Stromal cell of bone marrow (primary cell): ENCODE measurements around the gene NTNG1.

ENCODE experiments used
- DNase-seq: peaks from one replicate; pipeline ENCODE4 v3.0.0-alpha.2; 2012; ENCODE audit warnings: low read depth

Gene NTNG1

DNA sequence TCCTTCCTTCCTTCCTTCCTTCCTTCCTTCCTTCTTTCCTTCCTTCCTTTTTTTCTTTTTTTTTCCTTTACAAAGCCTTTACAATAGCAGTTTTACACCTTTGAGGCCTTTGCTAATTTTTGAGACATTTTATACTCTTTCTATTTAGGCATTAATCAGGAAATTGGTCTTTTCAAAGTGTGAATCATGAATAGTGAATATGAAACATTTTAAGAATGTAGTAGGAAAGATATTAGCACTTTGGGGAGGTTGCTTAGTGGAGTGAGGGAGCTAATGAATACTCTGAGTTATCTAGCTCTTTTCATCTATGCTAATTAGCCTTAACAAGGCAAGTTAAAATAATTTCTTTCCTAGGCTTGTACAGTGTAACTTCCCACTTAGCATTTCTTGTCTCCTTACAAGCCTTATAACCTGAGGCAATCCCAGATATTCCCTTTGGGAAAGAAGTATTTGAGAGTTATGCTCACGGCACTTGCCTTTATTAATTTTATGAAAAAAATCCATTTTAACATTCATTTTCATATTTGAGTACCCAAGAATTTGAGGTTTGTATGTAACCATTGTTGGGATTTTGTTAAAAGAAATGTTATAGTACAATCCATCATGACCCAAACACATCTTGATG is 122.6 kb downstream of the NTNG1 start:
- DNase-seq, result no peak

DNA sequence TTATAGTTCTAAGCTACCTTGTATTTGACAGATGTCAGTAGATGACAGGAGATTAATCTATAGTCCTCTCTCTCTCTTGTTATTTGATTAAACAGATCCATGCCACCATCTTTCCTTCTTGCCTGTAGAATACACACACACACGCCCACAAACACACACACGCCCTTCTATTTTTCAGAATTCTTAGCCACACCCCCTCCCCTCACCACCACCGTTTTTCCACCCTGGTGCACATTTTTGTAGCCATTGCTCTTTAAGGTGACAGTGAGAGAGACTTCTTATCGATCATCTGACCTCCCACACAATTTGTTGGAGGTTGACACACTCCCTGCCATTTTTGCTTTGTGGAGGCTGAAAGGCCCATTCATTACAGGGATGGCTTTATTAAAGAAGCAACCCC is 123.2 kb downstream of the NTNG1 start:
- DNase-seq, result no peak

DNA sequence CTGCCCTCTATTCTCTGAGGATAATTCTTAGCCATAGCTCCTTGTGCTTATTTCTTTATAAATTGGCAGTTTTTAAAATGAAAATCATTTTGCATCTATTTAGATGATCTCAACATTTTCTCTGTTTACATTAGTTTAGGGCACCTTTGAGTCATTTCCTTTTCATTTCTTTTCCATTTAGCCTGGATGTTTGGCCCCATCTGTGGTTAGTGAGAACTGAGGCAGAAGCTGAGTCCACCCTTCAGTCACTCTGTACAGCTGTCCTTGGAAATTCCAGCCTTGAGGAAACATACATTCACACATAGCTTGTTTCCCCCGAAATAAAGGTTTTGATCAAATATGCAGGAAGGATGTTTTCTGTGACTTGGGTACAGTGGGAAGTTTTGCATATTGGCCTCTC is 123.7 kb downstream of the NTNG1 start:
- DNase-seq, result peak; percentile 21

DNA sequence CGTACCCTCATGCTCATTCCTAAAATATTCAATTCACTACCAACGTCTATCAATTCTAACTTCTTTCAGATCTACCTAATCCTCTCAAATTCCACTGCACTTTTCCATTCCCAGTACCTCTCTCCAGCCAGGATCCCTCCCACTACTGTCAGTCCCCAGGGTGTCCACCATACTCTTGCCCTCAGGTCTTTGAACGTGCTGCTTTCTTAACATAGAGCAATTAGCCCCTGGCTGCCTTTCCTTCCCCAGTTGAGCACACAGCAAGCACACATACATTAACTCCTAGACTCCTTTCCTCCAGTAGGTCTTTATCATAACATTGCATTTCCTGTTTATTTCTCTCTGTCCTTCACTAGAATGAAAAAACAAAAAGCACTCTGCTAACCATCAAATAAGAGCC is 126.7 kb downstream of the NTNG1 start:
- no peak for DNase-seq

DNA sequence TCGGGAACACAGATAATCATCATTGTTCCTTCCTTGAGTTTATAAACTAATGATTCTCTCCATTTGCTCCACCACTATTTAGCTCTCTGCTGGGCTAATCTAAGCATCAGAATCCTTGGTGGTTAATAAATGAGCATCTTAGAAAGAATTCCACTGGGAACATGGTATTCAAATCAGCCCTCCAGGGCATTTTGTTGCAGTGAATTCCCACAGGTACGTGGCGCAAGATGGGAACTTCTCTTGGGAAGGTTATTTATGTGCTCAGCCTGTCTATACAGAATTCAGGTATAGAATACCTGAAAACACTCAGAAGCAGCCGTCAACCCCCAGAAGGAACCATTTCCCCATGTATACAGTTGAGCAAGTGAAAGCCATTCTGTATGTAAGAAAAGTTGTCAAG is 131.5 kb downstream of the NTNG1 start:
- no peak for DNase-seq

DNA sequence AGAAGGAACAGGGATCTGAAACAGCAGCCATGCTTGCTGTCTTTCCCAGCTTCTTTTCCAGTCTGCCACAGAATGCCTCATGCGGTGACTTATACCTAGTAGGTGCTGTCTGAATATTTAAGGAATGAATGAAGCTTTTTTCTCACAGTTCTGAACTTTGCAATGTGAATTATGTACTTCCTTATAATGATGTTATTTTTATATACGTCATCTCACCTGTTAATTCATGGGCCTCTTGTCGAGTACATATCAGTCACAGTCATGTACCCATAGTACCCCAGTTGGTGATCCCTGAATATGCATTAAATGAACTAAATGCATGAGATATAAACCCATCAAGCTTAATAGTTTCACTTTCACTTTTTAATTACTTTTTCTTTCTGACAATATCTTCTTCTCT is 132.7 kb downstream of the NTNG1 start:
- DNase-seq, result no peak

DNA sequence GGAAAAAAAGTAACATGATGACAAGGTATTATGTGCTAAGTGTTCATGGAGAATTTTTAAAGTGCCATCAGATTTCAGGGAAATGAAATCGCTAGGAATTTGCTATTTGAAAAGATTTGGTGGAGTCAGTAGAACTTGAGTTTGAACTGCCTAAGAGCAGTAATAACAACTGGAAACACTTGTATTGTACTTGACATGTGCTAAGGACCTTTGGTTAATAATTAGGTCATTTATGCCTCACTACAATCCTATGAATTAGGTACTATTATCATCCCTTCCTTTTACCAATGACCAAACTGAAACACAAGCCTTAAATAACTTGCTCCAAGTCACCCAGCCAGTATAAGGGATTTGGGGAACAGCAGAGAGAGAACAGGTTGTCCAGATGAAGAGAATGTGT is 133.4 kb downstream of the NTNG1 start:
- no peak for DNase-seq

DNA sequence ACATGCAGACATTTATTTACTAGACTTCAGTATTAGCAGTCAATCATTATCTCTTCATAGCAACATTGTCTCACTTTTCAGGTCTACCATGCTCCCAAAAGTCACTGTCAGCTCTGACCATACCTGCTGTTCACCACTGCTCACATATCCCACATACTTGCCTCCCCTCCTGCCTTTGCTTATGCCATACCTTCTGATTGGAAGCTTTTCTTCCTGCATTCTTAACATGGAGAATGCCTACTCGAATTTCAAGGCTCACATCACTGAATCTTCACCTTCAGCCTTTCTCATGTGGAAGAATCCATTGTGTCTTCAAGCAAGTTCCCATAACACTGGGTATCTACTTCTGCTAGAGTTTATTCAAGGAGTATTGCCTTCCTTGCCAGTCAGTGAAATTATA is 135.4 kb downstream of the NTNG1 start:
- DNase-seq, result no peak

DNA sequence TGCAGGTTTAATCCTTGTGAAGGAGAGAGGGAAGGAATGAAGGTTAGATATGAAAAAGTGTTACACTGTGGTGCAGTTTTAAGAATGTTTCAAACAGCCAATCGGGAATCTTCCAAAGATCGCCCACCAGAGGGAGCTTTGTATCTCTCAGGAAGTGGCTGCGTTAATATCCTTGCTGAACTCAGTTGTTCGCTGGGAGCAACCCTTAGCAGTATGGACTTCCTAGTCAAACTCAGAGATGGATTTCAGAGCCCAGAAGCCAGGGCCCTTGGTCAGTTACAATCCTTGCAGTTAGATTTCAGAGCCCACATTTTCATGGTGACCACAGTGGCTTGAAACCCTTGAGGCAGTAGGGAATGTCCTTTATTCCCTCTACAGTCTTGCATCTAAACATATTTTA is 136.2 kb downstream of the NTNG1 start:
- peak; percentile 23 for DNase-seq

DNA sequence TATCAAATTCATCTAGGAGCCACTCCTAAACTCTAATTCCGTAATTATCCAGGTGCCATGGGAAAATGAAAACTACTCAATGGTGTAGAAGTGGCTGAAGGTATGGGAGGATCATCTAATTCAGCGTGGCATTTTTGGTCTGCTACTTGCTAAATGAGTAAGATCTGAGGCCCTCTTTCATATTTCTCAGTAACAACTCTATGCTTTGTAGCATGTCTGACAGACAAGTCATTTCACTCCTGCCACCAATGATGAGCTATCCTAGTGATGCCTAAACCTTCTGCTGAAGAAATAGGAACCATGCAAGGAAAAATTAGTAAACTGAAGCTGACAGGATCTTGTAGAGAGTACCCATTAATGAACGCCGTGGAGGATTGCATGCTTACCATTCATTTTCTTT is 145.3 kb downstream of the NTNG1 start:
- DNase-seq, result no peak

DNA sequence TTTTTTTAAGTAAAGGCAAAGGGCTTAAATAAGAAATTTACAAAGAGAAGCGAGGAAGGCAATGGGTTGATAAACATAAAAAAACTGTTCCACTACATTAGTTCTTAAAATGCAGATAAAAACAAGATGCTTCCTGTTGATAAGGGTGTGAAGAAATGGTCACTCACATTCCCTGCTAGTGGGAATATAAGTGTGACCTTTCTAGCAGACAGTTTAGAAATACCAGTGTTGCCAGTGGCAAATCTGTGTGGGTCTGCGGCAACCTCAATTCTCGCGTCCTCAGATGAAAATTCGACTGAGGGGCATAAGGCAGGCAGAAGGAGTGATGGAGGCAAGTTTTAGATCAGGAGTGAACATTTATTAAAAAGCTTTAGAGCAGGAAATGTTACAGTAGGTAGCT is 151.1 kb downstream of the NTNG1 start:
- no peak for DNase-seq

DNA sequence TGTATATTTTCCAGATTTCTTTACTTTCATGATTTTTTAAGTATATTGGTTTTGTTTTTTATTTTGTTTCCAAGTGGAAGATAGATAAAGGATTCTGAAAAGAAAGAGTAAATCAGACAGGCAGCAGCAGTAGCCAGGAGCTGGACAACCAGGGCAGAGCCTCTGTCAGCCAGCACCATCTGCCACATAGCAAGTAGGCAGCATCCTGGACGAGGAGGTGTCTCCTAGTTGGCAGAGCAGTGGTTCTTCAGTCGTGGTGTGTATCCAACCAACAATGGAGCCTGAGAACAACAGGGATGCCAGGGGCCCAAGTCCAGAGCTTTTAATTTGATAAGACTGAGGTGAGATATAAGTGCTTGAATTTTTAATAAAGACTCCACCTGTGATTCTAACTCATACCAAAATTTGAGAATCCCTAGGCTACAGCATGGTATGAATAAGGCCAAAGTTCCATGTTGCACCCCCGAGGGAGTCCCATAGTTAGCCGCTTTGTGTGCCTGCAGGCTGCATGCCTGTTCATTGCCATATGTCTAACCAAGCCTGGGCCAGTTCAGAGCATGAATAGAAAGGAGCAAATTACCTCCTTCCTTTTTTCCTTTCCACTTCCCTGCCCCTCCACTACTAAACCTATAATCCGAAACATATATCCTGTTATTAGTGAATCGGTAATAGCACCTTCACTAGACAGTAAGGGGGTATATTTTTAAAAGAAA is 153.2 kb downstream of the NTNG1 start:
- DNase-seq, result no peak

DNA sequence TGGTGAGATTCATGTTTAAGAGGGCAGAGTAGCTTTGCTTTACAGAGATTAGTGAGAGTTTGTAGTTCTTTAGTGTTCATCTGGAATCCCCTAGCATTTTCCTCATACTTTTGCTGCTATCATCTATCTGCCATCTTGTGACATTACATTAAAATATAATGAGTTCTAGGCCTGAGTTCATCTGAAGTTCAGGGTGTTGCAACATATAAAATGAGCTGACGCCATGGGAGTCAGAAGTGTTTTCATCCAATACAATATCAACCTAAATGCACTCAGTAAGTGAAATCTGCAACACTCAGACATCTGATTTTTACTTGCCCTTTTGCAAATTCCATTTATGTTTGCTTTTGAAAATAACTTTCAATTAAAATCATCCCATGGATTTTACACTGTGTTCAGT is 153.8 kb downstream of the NTNG1 start:
- DNase-seq, result peak; percentile 6

DNA sequence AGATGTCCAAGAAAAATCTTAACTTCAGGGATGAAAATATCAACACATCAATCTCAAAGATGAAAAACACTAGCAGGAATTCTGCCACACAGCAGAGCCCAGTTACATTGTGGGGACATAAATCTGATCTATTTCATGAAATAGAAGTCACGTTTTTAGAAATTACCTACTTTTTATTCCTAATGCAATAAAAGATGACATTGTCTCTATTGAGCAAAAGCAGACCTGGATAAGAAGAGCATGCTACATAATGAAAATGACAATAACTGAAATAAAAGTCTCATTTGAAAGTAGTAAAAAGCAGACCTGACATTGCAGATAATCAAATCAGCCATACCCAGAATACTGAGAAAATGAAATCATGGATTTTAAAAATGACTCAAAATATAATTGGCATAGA is 156.8 kb downstream of the NTNG1 start:
- no peak for DNase-seq

DNA sequence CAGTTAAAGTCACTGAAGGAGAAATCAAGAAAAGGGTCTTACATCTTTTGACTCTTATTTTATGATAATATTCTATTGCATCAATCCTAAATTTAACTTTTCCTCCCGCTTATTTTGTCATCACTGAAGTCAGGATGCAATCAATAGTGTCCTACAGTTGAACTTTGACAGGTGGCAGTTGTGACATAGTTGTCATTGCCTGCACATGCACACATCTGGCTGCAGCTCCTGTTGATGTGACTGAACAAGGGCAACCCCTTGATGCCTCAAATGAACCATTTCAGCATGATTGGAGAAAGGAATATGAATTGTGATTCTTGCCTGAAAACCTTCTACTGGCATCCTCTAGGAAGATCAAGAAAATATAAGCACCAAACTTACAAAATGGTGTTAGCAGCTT is 157.7 kb downstream of the NTNG1 start:
- no peak for DNase-seq

DNA sequence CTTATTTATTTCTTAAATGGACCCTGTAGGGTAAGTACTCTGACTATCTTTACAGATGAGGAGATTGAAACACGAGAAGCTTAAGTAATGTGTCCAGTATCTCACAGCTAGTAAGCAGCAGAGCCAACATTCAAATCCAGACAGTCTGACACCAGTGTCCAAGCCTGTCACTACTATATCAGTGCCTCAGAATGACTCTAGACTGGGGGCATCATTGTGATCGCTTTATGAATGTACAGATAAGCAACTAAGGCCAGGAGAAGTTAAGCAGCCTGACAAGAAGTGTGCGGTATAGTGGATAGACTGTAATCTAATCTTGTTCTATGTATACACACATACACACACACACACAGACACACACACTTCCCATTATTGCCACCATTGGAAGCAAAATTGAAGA is 158.7 kb downstream of the NTNG1 start:
- DNase-seq, result no peak

DNA sequence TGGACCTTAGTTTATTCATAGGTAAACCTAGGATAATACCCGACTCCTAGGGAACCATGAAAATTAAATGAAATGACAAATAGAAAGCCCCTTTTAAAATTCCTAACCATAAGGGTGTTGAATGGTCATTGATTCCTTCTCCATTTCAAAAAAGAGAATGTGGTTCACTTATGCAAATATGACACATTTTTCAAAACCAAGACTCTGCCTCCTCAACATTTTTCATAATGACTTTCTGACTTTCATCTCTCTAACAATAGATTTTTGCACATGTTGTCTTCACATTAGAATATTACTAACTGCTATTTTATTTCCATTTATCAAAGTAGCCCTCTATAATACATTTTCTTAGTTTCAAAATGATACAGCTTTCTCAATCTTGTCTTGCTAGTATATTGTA is 169.1 kb downstream of the NTNG1 start:
- DNase-seq, result no peak

DNA sequence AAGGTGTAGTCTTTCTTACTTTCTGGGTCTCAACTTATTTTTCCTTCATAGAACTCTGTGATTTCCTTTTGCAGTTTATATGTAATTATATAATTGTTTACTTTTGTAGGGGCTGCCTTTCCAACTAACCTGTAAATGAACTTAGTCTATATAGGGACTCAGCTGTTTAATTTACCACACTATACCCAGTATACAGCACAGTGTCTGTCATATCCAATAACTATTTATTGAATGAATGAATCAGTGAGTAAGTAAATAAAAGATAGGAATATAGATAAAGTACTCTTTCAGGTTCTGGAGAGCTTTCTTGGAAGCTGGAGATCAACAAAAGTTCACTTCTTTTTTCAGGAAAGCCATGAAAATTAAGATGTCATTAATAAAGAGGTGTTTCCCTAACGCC is 174.8 kb downstream of the NTNG1 start:
- no peak for DNase-seq

DNA sequence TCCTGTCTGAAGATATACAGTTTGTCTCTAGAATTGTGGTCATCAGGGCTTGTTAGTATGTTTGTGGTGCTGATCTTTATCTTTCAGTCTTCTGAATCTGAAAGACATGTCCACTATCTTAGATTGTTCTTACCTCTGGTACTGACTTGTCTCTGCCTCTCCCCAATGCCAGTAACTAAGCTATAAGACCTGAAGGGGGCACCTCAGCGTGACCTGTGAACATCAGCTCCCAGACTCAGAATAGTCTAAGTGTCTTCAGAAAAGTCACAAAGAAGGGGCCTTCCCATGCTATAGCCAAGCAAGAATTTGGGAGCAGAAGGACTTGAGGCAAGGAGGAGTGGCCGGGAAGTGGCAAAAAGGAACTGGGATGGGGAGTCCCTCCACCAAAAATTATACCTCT is 178.1 kb downstream of the NTNG1 start:
- DNase-seq, result no peak

DNA sequence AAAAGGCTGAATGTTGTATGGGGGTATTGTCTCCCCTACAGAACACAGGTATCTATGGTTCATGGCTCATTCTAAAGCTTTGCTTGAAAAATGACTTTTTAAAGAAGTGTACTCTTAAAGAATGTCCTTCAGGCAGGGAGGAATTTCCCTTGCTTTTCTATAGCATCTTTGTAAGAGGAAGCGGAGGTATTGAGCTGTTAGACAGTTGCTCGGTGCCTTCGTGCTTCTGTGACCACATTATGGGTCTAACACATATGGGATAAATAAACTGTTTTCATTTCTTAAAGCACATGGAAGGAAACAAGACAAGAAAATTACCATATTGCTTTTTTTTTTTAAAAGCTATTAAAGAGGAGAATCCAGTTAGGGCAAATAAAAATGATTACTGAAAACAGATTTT is 182.9 kb downstream of the NTNG1 start:
- no peak for DNase-seq

DNA sequence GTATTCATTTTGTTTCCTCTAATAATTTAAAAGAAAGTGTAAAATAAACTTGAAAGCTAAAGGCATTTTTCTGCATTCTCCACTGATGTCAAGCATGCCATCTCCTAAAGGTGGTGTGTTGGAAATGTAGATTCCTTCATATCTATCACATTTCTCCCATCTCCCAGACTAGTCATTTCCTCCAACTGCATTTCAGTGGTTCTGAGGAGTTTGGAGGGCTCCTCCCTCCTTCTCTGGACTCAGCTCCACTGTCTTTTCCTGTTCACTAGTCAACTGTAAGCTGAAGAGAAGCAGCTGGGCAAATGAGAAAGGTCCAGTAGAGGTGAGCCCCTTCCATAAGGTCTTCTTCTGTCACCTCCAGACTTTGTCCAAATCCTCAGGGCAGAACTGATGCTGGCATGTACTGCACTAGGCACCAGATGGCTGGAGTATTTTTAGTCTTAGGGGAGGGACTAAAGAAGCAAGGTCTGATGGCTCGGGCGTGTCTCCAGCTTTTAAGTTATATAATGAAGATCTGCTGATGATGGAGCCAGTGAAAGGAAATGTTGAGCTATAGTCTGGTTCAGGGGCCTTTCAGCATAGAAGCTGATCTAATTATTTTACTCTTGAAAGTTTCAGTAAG is 186.1 kb downstream of the NTNG1 start:
- no peak for DNase-seq

DNA sequence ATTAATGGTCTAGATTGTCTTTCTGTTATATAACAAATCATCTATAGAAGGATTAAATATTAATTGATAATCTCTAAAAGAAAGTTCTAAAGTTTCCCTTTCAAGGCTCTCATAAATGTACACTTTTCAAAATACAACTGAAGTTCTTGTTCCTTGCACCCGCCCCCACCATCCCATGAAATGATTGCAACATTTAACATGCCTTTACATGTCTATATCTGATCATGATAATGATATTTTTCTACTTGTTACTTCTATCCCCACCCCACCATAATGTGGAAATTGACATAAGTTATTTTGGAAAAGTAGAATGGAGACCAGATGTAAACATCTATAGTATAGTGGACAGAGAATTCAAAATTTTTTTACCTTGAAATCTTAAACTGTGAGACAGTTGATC is 186.6 kb downstream of the NTNG1 start:
- DNase-seq, result no peak

DNA sequence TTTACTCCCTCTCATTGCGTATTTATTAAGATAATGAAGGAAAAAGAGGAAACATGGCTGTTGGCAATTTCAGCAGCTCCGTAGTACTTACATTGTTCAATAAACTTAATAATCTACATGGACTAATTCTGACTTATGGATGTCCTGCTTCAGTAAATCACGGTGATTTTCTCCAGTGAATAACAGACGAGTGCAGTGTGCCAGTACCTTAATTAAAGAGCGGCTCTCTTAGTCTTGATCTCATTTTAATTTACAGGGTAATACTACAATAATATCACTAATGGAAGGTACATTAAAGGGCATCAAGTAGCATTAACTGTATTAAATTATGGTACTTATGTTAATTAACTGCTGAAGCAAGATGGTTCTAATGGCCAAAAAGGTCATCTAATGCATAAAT is 187.2 kb downstream of the NTNG1 start:
- DNase-seq, result no peak

DNA sequence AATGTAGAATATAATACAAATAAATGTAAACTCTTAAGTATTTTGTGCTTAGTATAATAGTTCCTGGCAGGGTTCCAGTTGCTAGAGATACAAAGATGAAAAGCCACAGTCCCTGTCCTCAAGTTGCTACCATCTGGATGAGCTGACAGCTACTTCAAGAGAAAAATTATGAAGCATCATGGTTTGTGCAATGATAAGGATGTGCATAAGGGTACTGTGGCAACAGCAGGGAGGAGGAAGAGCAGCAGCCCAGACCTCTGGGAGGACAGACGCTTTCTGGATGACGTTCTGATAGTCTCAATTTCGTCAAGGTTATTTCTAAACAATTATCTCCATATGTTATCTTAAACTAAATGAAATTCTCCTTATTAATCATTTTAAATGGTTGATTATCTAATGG is 198.9 kb downstream of the NTNG1 start:
- no peak for DNase-seq
